DOHH2 (cell line): ENCODE data around the gene SELENOP.

Source experiments
- EZH2phosphoT487 ChIP-seq: fragments of 200-600 bp; sonication (generic); IDR thresholded peaks from 2 replicates; pipeline ENCODE4 v1.6.1; 2017; ENCODE audit warnings: borderline replicate concordance, mild to moderate bottlenecking, antibody characterized with exemption, low read length, moderate library complexity, mixed read lengths
- TF ChIP-seq, protein P1 (sequence below): fragments of 200-600 bp; sonication (generic); IDR thresholded peaks from one replicate; pipeline ENCODE4 v1.5.1; 2014; ENCODE audit warnings: antibody characterized with exemption, mild to moderate bottlenecking, low read depth, low read length; ENCODE audit not compliant: poor library complexity, severe bottlenecking

GRCh38 chr5:42808888-42809611 is 2.6 kb downstream of the SELENOP start:
- TF ChIP-seq, protein P1, sequence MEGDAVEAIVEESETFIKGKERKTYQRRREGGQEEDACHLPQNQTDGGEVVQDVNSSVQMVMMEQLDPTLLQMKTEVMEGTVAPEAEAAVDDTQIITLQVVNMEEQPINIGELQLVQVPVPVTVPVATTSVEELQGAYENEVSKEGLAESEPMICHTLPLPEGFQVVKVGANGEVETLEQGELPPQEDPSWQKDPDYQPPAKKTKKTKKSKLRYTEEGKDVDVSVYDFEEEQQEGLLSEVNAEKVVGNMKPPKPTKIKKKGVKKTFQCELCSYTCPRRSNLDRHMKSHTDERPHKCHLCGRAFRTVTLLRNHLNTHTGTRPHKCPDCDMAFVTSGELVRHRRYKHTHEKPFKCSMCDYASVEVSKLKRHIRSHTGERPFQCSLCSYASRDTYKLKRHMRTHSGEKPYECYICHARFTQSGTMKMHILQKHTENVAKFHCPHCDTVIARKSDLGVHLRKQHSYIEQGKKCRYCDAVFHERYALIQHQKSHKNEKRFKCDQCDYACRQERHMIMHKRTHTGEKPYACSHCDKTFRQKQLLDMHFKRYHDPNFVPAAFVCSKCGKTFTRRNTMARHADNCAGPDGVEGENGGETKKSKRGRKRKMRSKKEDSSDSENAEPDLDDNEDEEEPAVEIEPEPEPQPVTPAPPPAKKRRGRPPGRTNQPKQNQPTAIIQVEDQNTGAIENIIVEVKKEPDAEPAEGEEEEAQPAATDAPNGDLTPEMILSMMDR: no peak
- TF ChIP-seq EZH2phosphoT487: no peak
